Type B pancreatic cell (in vitro differentiated cells): ENCODE measurements around the gene KRT13. TPM values are rescaled to one million over a fixed set of nuclear protein-coding genes. Genes with fewer than 3 reads are reported as not detected.

Experiments
- DNase-seq: peaks from one replicate; pipeline ENCODE4 v3.0.0; 2021; ENCODE audit warnings: mixed read lengths; ENCODE audit not compliant: unreplicated experiment; ENCODE audit errors: extremely low spot score
- H3K27ac Mint-ChIP-seq: 2 replicates; pipeline ENCODE4 v1.8.0; 2021; ENCODE audit warnings: mild to moderate bottlenecking, mixed read lengths
- H3K27me3 Mint-ChIP-seq: 2 replicates; pipeline ENCODE4 v1.8.0; 2021; ENCODE audit warnings: mixed read lengths
- H3K36me3 Mint-ChIP-seq: 2 replicates; pipeline ENCODE4 v1.8.0; 2021; ENCODE audit warnings: mixed read lengths
- H3K4me1 Mint-ChIP-seq: one replicate; pipeline ENCODE4 v1.8.0; 2021; ENCODE audit warnings: mixed read lengths; ENCODE audit not compliant: unreplicated experiment
- H3K4me3 Mint-ChIP-seq: 2 replicates; pipeline ENCODE4 v1.8.0; 2021; ENCODE audit warnings: mild to moderate bottlenecking, mixed read lengths
- H3K9me3 Mint-ChIP-seq: 2 replicates; pipeline ENCODE4 v1.8.0; 2021; ENCODE audit warnings: mixed read lengths
- CTCF ChIP-seq: fragments of 200-600 bp; sonication (generic); conservative IDR thresholded peaks from 2 replicates; pipeline ENCODE4 v1.5.0; 2021; ENCODE audit warnings: antibody characterized with exemption, mild to moderate bottlenecking
- total RNA-seq: library from RNA; stranded (reverse); gene quantifications from 2 replicates; pipeline ENCODE4 v1.2.1, GENCODE V29; 2021; ENCODE audit warnings: low replicate concordance

The KRT13 gene
- total RNA-seq, 1 donor from 2014 or later = 869 TPM

- H3K4me1 Mint-ChIP-seq = peaks cover 21% of the 10 kb centered on the region
Observed at GRCh38 chr17:41516147-41516829, 10.9 kb upstream of the KRT13 start.

GRCh38 chr17:41513168-41513547 is 7.7 kb upstream of the KRT13 start:
- H3K36me3 Mint-ChIP-seq = no peaks in the 10 kb centered on the region
- H3K4me1 Mint-ChIP-seq = peaks cover 14% of the 10 kb centered on the region
- H3K4me3 Mint-ChIP-seq = peak overlapping the region; percentile 35
- no peaks in the 10 kb centered on the region for H3K27me3 Mint-ChIP-seq
- no peak for DNase-seq
- peak overlapping the region; percentile 87 for H3K27ac Mint-ChIP-seq
- no peaks in the 10 kb centered on the region for H3K9me3 Mint-ChIP-seq
- TF ChIP-seq CTCF = no peak

More at GRCh38 chr17:41516147-41516829, 10.9 kb upstream of the KRT13 start:
- H3K36me3 Mint-ChIP-seq = no peaks in the 10 kb centered on the region
- H3K4me3 Mint-ChIP-seq = peak overlapping the region; percentile 76
- peak overlapping the region; percentile 39 for H3K27ac Mint-ChIP-seq
- no peaks in the 10 kb centered on the region for H3K9me3 Mint-ChIP-seq
- no peaks in the 10 kb centered on the region for H3K27me3 Mint-ChIP-seq
- DNase-seq = no peak
- TF ChIP-seq CTCF = no peak

GRCh38 chr17:41512546-41513167 is 7.2 kb upstream of the KRT13 start:
- no peak for DNase-seq
- TF ChIP-seq CTCF = no peak
- H3K4me3 Mint-ChIP-seq = peak overlapping the region; percentile 44
- H3K27ac Mint-ChIP-seq = peak overlapping the region; percentile 87
- no peaks in the 10 kb centered on the region for H3K36me3 Mint-ChIP-seq
- H3K9me3 Mint-ChIP-seq = no peaks in the 10 kb centered on the region
- peaks cover 15% of the 10 kb centered on the region for H3K4me1 Mint-ChIP-seq
- no peaks in the 10 kb centered on the region for H3K27me3 Mint-ChIP-seq

- peak overlapping the region; percentile 87 for H3K27ac Mint-ChIP-seq
- H3K9me3 Mint-ChIP-seq = no peaks in the 10 kb centered on the region
- no peaks in the 10 kb centered on the region for H3K36me3 Mint-ChIP-seq
- H3K4me1 Mint-ChIP-seq = peaks cover 19% of the 10 kb centered on the region
- no peak for DNase-seq
- H3K4me3 Mint-ChIP-seq = no peak overlapping the region
- no peaks in the 10 kb centered on the region for H3K27me3 Mint-ChIP-seq
- no peak for TF ChIP-seq CTCF
Observed at GRCh38 chr17:41511716-41512115, 6.3 kb upstream of the KRT13 start.

- H3K4me3 Mint-ChIP-seq = peak overlapping the region; percentile 52
- TF ChIP-seq CTCF = no peak
- H3K27ac Mint-ChIP-seq = peak overlapping the region; percentile 87
- peaks cover 24% of the 10 kb centered on the region for H3K4me1 Mint-ChIP-seq
- H3K9me3 Mint-ChIP-seq = no peaks in the 10 kb centered on the region
- no peak for DNase-seq
- H3K36me3 Mint-ChIP-seq = no peaks in the 10 kb centered on the region
- no peaks in the 10 kb centered on the region for H3K27me3 Mint-ChIP-seq
Observed at GRCh38 chr17:41511116-41511515, 5.7 kb upstream of the KRT13 start.
